GM12878 (cell line): ENCODE measurements around the gene GTF2H1. TPM values are rescaled to one million over a fixed set of nuclear protein-coding genes. Genes with fewer than 3 reads are reported as not detected.
A peak's percentile ranks its signal among the peaks of the same experiment; 100 is the strongest.

Experiments
- ATAC-seq: fragments of 200-7000 bp; cut with Tn5 transposase; 3 replicates; pipeline ENCODE4 v1.9.1; 2020; ENCODE audit warnings: mild to moderate bottlenecking, moderate library complexity
- BruUV-seq: library from RNA; stranded (reverse); fragments of 400-500 nt; replicated peaks from 2 replicates; lab custom pipeline; 2021; lab: Mats Ljungman, UMichigan
- CTCF ChIA-PET: fragments of 300-600 bp; sonication (Branson Sonifier 250); formaldehyde crosslinking; extraction: SDS; loops from one replicate; lab custom pipeline; 2021; ENCODE audit warnings: inconsistent platforms; lab: Yijun Ruan, JAX
- POLR2A ChIA-PET: fragments of 350-600 bp; formaldehyde crosslinking; extraction: SDS; loops from one replicate; lab custom pipeline; 2021; ENCODE audit warnings: inconsistent platforms; lab: Charles Lee
- RAD21 ChIA-PET: fragments of 300-600 bp; sonication (Branson Sonifier 250); formaldehyde crosslinking; loops from one replicate; lab custom pipeline; 2023; ENCODE audit warnings: antibody characterized with exemption; ENCODE audit not compliant: unreplicated experiment; lab: Charles Lee
- SMC1A ChIA-PET: fragments of 300-600 bp; sonication (Branson Sonifier 250); formaldehyde crosslinking; loops from one replicate; lab custom pipeline; 2023; ENCODE audit not compliant: unreplicated experiment, uncharacterized antibody; lab: Charles Lee
- DNase-seq: peaks from one replicate; pipeline ENCODE4 v3.0.0-alpha.2; 2011; ENCODE audit warnings: low read depth, low spot score
- FAIRE-seq: peaks from 3 replicates; lab custom pipeline; 2011; peaks lifted over from hg19 to GRCh38; lab: Jason Lieb, UNC
- H2AFZ ChIP-seq: 2 replicates; pipeline ENCODE4 v1.6.0; 2011; ENCODE audit warnings: low read depth, low read length, control low read depth; ENCODE audit not compliant: control insufficient read depth
- H3K27ac ChIP-seq: 2 replicates; pipeline ENCODE4 v1.5.1; 2011; ENCODE audit warnings: control low read depth; ENCODE audit not compliant: control insufficient read depth, insufficient read depth
- H3K27me3 ChIP-seq, 2 experiments: replicated peaks in 1 of 2; 2 replicates each; pipeline versions ENCODE4 v1.6.0 to v1.6.1; 2011; ENCODE audit warnings: low read length in 1 of 2; ENCODE audit not compliant: control insufficient read depth in 2 of 2, insufficient read depth in 2 of 2
- H3K36me3 ChIP-seq, 2 experiments: 2 replicates each; pipeline ENCODE4 v1.5.1; 2011; ENCODE audit warnings: low read length in 1 of 2; ENCODE audit not compliant: control insufficient read depth in 2 of 2, insufficient read depth in 2 of 2
- H3K4me1 ChIP-seq: 2 replicates; pipeline ENCODE4 v1.6.1; 2011; ENCODE audit warnings: mild to moderate bottlenecking, low read length, moderate library complexity, mixed read lengths; ENCODE audit not compliant: control insufficient read depth, insufficient read depth
- H3K4me2 ChIP-seq: 2 replicates; pipeline ENCODE4 v1.6.0; 2011; ENCODE audit warnings: control low read depth; ENCODE audit not compliant: control insufficient read depth, insufficient read depth
- H3K4me3 ChIP-seq: fragments of 200-600 bp; sonication (generic); 2 replicates; pipeline ENCODE4 v1.5.1; 2016
- H3K79me2 ChIP-seq: 2 replicates; pipeline ENCODE4 v1.6.0; 2011; ENCODE audit warnings: low read length; ENCODE audit not compliant: control insufficient read depth, insufficient read depth
- H3K9ac ChIP-seq: 2 replicates; pipeline ENCODE4 v1.8.0; 2011; ENCODE audit warnings: low read length, control low read depth, mixed read lengths; ENCODE audit not compliant: control insufficient read depth, insufficient read depth
- H3K9me3 ChIP-seq: replicated peaks from 3 replicates; pipeline ENCODE4 v1.5.1; 2011; ENCODE audit warnings: mild to moderate bottlenecking, low read length; ENCODE audit not compliant: control insufficient read depth, insufficient read depth
- H4K20me1 ChIP-seq: 2 replicates; pipeline ENCODE4 v1.6.0; 2011; ENCODE audit not compliant: control insufficient read depth, insufficient read depth
- BACH1 ChIP-seq: fragments of 450-650 bp; IDR thresholded peaks from 2 replicates; pipeline ENCODE4 v1.6.1; 2017; ENCODE audit warnings: mild to moderate bottlenecking, borderline replicate concordance
- BRCA1 ChIP-seq: IDR thresholded peaks from 2 replicates; pipeline ENCODE4 v1.6.1; 2011; ENCODE audit warnings: low read depth, low read length, improper control_type of control experiment
- CBFB ChIP-seq: IDR thresholded peaks from 2 replicates; pipeline ENCODE4 v1.6.1; 2016; ENCODE audit warnings: antibody characterized with exemption, low read depth
- DPF2 ChIP-seq: fragments of 450-650 bp; IDR thresholded peaks from 2 replicates; pipeline ENCODE4 v1.6.1; 2017; ENCODE audit warnings: mild to moderate bottlenecking
- HSF1 ChIP-seq: fragments of 150-350 bp; IDR thresholded peaks from 2 replicates; pipeline ENCODE4 v1.6.1; 2014; ENCODE audit warnings: mild to moderate bottlenecking, low read depth, low read length
- IRF4 ChIP-seq: IDR thresholded peaks from 2 replicates; pipeline ENCODE4 v1.6.1; 2011; ENCODE audit warnings: low read depth, low read length
- JUND ChIP-seq: IDR thresholded peaks from 2 replicates; pipeline ENCODE4 v1.6.1; 2012; ENCODE audit warnings: low read depth, mild to moderate bottlenecking, low read length, improper control_type of control experiment, moderate library complexity
- KDM1A ChIP-seq: fragments of 200-600 bp; sonication (generic); IDR thresholded peaks from 2 replicates; pipeline ENCODE4 v1.6.1; 2016; ENCODE audit warnings: borderline replicate concordance
- MEF2B ChIP-seq: fragments of 450-650 bp; IDR thresholded peaks from 2 replicates; pipeline ENCODE4 v1.6.1; 2018; ENCODE audit warnings: mild to moderate bottlenecking, moderate library complexity; ENCODE audit not compliant: partially characterized antibody, poor library complexity, severe bottlenecking
- MTA2 ChIP-seq: fragments of 450-650 bp; IDR thresholded peaks from 2 replicates; pipeline ENCODE4 v1.6.1; 2016; ENCODE audit warnings: low read depth, mild to moderate bottlenecking, moderate library complexity
- NRF1 ChIP-seq: conservative IDR thresholded peaks from 2 replicates; pipeline ENCODE4 v1.6.1; 2011; ENCODE audit warnings: mild to moderate bottlenecking, low read depth, low read length, improper control_type of control experiment
- RCOR1 ChIP-seq: conservative IDR thresholded peaks from 2 replicates; pipeline ENCODE4 v1.6.1; 2012; ENCODE audit warnings: low read depth, low read length, improper control_type of control experiment
- TARDBP ChIP-seq: IDR thresholded peaks from 2 replicates; pipeline ENCODE4 v1.6.1; 2016; ENCODE audit warnings: borderline replicate concordance
- USF1 ChIP-seq: IDR thresholded peaks from 2 replicates; pipeline ENCODE4 v1.6.1; 2011; ENCODE audit warnings: borderline replicate concordance, low read depth, mild to moderate bottlenecking, moderate library complexity, mixed read lengths, low read length; ENCODE audit not compliant: insufficient read depth; ENCODE audit errors: extremely low read length
- WGBS: methylation state at CpG from one replicate; pipeline ENCODE4 v1.1.6; 2016; ENCODE audit warnings: low lambda C conversion rate; ENCODE audit not compliant: insufficient replicate concordance, insufficient coverage; ENCODE audit errors: missing lambda C conversion rate; 5-methylcytosine and 5-hydroxymethylcytosine counted together
- in situ Hi-C: fragments of 300-500 bp; cut with MboI; formaldehyde crosslinking; loops from 9 replicates; pipeline ENCODE4 v1.14.3; 2018; ENCODE audit warnings: mixed read lengths
- intact Hi-C: fragments of 100-400 bp; cut with micrococcal nuclease; formaldehyde crosslinking; loops from one replicate; pipeline ENCODE4 v1.14.2; 2022; ENCODE audit not compliant: unreplicated experiment
- polyA plus RNA-seq, 11 experiments: library from polyadenylated mRNA; depleted of rRNA in 4 of 11; unstranded in 6 of 11; stranded (reverse) in 5 of 11; fragments of >200 nt; fragmentation: Nextera tagmentation in 4 of 11; fragmentation: Illumina TruSeq in 1 of 11; extraction: Ambion mirVana in 4 of 11; extraction: Trizol in 1 of 11; gene quantifications; 1 replicate in 1 of 11; 2 replicates in 10 of 11; pipeline versions ENCODE4 v1.2.1 to v1.2.3, GENCODE V29; 2011 to 2016; ENCODE audit warnings: inconsistent platforms in 2 of 11, missing spikeins in 2 of 11, low read depth in 1 of 11
- total RNA-seq, 4 experiments: library from RNA; depleted of rRNA in 3 of 4; stranded (reverse); fragments of >200 nt in 3 of 4; fragmentation: Illumina TruSeq in 1 of 4; extraction: Trizol in 1 of 4; gene quantifications; 2 replicates each; pipeline versions ENCODE4 v1.2.1 to v1.2.3, GENCODE V29; 2013 to 2021
- TF ChIP-seq, protein P1 (sequence below): fragments of 450-650 bp; formaldehyde crosslinking; IDR thresholded peaks from 2 replicates; pipeline ENCODE4 v1.4.0; 2020; ENCODE audit warnings: mild to moderate bottlenecking, moderate library complexity
- TF ChIP-seq, protein P2 (sequence below): fragments of 450-650 bp; IDR thresholded peaks from 2 replicates; pipeline ENCODE4 v1.6.1; 2016; ENCODE audit warnings: mild to moderate bottlenecking

GTF2H1 gene
- total and polyA plus RNA-seq, 10 of the 15 experiments (the other 5 are each of a cell fraction or from before 2014, with no cell fraction given) = 36.7 to 68.8 (median 46.6) TPM

GRCh38 chr11:18332891-18333290 lies 10.5 kb downstream of the GTF2H1 start (continued):
- TF ChIP-seq, protein P1, sequence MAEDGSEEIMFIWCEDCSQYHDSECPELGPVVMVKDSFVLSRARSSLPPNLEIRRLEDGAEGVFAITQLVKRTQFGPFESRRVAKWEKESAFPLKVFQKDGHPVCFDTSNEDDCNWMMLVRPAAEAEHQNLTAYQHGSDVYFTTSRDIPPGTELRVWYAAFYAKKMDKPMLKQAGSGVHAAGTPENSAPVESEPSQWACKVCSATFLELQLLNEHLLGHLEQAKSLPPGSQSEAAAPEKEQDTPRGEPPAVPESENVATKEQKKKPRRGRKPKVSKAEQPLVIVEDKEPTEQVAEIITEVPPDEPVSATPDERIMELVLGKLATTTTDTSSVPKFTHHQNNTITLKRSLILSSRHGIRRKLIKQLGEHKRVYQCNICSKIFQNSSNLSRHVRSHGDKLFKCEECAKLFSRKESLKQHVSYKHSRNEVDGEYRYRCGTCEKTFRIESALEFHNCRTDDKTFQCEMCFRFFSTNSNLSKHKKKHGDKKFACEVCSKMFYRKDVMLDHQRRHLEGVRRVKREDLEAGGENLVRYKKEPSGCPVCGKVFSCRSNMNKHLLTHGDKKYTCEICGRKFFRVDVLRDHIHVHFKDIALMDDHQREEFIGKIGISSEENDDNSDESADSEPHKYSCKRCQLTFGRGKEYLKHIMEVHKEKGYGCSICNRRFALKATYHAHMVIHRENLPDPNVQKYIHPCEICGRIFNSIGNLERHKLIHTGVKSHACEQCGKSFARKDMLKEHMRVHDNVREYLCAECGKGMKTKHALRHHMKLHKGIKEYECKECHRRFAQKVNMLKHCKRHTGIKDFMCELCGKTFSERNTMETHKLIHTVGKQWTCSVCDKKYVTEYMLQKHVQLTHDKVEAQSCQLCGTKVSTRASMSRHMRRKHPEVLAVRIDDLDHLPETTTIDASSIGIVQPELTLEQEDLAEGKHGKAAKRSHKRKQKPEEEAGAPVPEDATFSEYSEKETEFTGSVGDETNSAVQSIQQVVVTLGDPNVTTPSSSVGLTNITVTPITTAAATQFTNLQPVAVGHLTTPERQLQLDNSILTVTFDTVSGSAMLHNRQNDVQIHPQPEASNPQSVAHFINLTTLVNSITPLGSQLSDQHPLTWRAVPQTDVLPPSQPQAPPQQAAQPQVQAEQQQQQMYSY = no peak
- no peak for TF ChIP-seq MTA2
- TF ChIP-seq BRCA1 = no peak
- TF ChIP-seq DPF2 = no peak
- TF ChIP-seq CBFB = no peak

DNA sequence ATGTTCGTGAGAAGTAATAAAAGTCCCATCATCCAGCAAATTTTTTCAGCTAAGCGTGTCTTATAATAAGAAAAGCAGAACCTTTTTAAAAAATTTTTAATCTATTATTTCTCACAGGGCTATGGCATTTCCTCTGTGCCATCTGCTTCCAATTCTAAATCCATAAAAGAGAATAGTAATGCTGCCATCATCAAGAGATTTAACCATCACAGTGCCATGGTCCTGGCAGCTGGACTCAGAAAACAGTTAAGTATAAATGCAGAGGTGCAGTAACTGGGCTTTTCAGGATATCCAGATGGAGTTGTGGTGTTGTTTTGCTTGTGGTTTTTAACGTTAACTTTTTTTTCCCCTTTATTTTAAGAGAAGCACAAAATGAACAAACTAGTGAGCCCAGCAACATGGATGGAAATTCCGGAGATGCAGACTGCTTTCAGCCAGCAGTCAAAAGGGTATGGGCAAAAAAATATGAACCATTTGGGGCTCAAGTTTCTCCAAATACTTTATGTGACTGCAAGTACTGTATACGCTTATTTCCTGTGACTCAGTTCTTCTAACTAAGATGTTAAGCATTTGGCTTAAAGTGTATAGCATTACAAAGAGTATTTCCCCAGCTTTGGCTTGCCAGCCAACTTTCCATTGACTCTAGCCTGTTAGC lies 25.2 kb downstream of the GTF2H1 start:
- DNase-seq (no peak), FAIRE-seq (no peak), ATAC-seq (no peak)
- POLR2A ChIA-PET = no interaction called here
- H3K36me3 ChIP-seq = peaks cover 0 to 32% of the 10 kb centered on the region in 2 experiments
- CTCF ChIA-PET = interaction anchor here (1.2 kb wide), 1 partner anchor 11 kb away, joined by 5 read pairs; no protein-coding TSS in a partner anchor
- 58% methylated on average over 5 of the region's 5 CpGs for WGBS
- no peaks in the 10 kb centered on the region for H3K4me1 ChIP-seq
- H2AFZ ChIP-seq = no peak overlapping the region
- RAD21 ChIA-PET = no interaction called here
- SMC1A ChIA-PET = interaction anchor here (1.4 to 1.7 kb wide), 2 partner anchors 9 to 35 kb away, joined by 3 to 4 read pairs; no protein-coding TSS in a partner anchor
- no peak overlapping the region for H3K4me3 ChIP-seq
- no peak overlapping the region for H3K27ac ChIP-seq
- no peaks in the 10 kb centered on the region for H3K9me3 ChIP-seq
- BruUV-seq = TSS peak; percentile 11
- in situ Hi-C loops (no loop called here), intact Hi-C loops (no loop called here)
- no peaks in the 10 kb centered on the region for H3K27me3 ChIP-seq
- no peak overlapping the region for H3K4me2 ChIP-seq
- H4K20me1 ChIP-seq = no peaks in the 10 kb centered on the region
- H3K79me2 ChIP-seq = no peaks in the 10 kb centered on the region
- H3K9ac ChIP-seq = no peak overlapping the region
- TF ChIP-seq, protein P2, sequence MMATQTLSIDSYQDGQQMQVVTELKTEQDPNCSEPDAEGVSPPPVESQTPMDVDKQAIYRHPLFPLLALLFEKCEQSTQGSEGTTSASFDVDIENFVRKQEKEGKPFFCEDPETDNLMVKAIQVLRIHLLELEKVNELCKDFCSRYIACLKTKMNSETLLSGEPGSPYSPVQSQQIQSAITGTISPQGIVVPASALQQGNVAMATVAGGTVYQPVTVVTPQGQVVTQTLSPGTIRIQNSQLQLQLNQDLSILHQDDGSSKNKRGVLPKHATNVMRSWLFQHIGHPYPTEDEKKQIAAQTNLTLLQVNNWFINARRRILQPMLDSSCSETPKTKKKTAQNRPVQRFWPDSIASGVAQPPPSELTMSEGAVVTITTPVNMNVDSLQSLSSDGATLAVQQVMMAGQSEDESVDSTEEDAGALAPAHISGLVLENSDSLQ = no peak
- TF ChIP-seq TARDBP = no peak
- no peak for TF ChIP-seq IRF4
- TF ChIP-seq DPF2 = no peak
- TF ChIP-seq NRF1 = no peak
- no peak for TF ChIP-seq MEF2B
- TF ChIP-seq HSF1 = no peak
- no peak for TF ChIP-seq USF1
- no peak for TF ChIP-seq BACH1
- no peak for TF ChIP-seq KDM1A
- TF ChIP-seq RCOR1 = no peak
- no peak for TF ChIP-seq JUND
